ENCODE data around the gene CNRIP1. TPM values are rescaled to one million over a fixed set of nuclear protein-coding genes. Genes with fewer than 3 reads are reported as not detected.

CNRIP1 gene
- total RNA-seq, 1 donor from 2014 or later: 43.2 TPM

- Histone ChIP-seq H3K4me3 (no peak overlapping the region), H3K27ac (no peak overlapping the region), H3K9me3 (no peaks in the 10 kb centered on the region), H3K27me3 (no peaks in the 10 kb centered on the region), H3K36me3 (no peaks in the 10 kb centered on the region), H3K4me1 (no peaks in the 10 kb centered on the region)
- intact Hi-C loops (cut with DNase I): no loop called here
- TF ChIP-seq POLR2A (IDR thresholded peaks at IDR 0.05): no peak
- DNase-seq (ENCODE audit: extremely low spot score in 2 of 2): no peak
Observed at GRCh38 chr2:68293755-68294154, 26.0 kb downstream of the CNRIP1 start.

DNA sequence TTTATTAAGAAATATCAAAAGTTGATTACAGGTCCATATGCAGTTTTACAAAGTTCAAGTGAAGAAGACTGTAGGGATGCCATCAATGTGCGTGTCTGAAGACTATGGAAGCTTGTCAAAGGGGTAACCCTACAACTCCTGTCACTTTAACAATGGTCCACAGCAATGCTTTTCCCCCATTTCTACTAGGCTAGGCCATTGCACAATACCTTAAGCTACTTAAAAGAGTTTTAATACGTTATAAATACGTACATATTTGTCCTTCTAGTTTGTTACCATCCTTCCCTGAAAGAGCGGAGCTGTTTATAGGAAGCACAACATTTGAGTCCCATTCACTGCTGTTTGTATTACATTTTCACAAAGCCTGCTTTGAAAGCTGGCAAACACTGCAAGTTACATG is 26.7 kb downstream of the CNRIP1 start:
- H3K9me3 ChIP-seq: no peaks in the 10 kb centered on the region
- H3K4me3 ChIP-seq: no peak overlapping the region
- no peaks in the 10 kb centered on the region for H3K36me3 ChIP-seq
- peaks cover 7% of the 10 kb centered on the region for H3K4me1 ChIP-seq
- intact Hi-C loops (cut with DNase I): no loop called here
- no peak overlapping the region for H3K27ac ChIP-seq
- TF ChIP-seq POLR2A (IDR thresholded peaks at IDR 0.05) (no peak), POLR2AphosphoS5 (IDR thresholded peaks at IDR 0.05; ENCODE audit: insufficient read depth in 1 of 2, low read depth in 1 of 2) (no peak), CTCF (IDR thresholded peaks at IDR 0.05) (no peak)
- H3K27me3 ChIP-seq: no peaks in the 10 kb centered on the region
- DNase-seq (ENCODE audit: extremely low spot score in 2 of 2): no peak

DNA sequence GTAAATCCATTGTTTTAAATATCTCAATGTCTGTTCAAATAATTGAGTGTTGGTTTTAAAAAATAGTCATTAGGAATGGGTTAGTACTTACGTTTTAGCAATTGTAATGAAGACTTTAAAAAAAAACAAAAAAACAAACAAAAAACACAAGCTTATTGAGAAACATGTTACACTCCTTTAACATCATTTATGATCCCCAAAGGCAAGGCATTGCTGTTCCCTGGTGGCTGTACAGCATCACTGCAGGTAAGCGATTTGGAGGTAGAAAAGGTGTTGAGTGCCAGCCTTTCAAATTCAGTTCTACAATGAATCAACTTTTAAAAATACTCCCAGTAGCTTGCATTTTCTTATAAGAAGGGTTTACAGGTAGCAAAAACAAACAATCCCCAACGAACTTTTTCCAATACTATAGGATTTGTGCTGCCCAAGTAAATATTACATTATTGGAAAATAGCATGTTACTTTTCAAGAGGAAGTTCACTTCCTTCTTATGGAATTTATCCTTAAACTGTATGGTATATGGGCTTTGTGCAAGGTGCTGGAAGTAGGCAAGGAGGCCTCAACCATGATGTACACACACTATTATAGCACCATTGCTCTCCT is 27.5 kb downstream of the CNRIP1 start:
- H3K27me3 ChIP-seq: no peaks in the 10 kb centered on the region
- no peak for TF ChIP-seq POLR2A (IDR thresholded peaks at IDR 0.05)
- peak; percentile 34 to 58 (median 51) for TF ChIP-seq CTCF (IDR thresholded peaks at IDR 0.05)
- H3K9me3 ChIP-seq: no peaks in the 10 kb centered on the region
- peaks cover 15% of the 10 kb centered on the region for H3K4me1 ChIP-seq
- intact Hi-C loops (cut with DNase I): no loop called here
- H3K27ac ChIP-seq: no peak overlapping the region
- no peak overlapping the region for H3K4me3 ChIP-seq
- DNase-seq (ENCODE audit: extremely low spot score in 2 of 2): no peak
- H3K36me3 ChIP-seq: no peaks in the 10 kb centered on the region

- Histone ChIP-seq H3K36me3 (no peaks in the 10 kb centered on the region), H3K27ac (no peak overlapping the region), H3K27me3 (no peaks in the 10 kb centered on the region), H3K9me3 (no peaks in the 10 kb centered on the region), H3K4me3 (no peak overlapping the region), H3K4me1 (peaks cover 18% of the 10 kb centered on the region)
- intact Hi-C loops (cut with DNase I): no loop called here
- DNase-seq (ENCODE audit: extremely low spot score in 2 of 2): no peak
- no peak for TF ChIP-seq CTCF (IDR thresholded peaks at IDR 0.05)
- no peak for TF ChIP-seq POLR2A (IDR thresholded peaks at IDR 0.05)
- no peak for TF ChIP-seq POLR2AphosphoS5 (IDR thresholded peaks at IDR 0.05; ENCODE audit: insufficient read depth in 1 of 2, low read depth in 1 of 2)
Observed at GRCh38 chr2:68291314-68291713, 28.4 kb downstream of the CNRIP1 start.

- intact Hi-C loops (cut with DNase I): no loop called here
- no peaks in the 10 kb centered on the region for H3K9me3 ChIP-seq
- no peak for DNase-seq (ENCODE audit: extremely low spot score in 2 of 2)
- no peak overlapping the region for H3K27ac ChIP-seq
- no peaks in the 10 kb centered on the region for H3K27me3 ChIP-seq
- H3K4me3 ChIP-seq: no peak overlapping the region
- no peaks in the 10 kb centered on the region for H3K36me3 ChIP-seq
- TF ChIP-seq POLR2A (IDR thresholded peaks at IDR 0.05) (no peak), POLR2AphosphoS5 (IDR thresholded peaks at IDR 0.05; ENCODE audit: insufficient read depth in 1 of 2, low read depth in 1 of 2) (no peak), CTCF (IDR thresholded peaks at IDR 0.05) (no peak)
- peaks cover 18% of the 10 kb centered on the region for H3K4me1 ChIP-seq
Observed at GRCh38 chr2:68290901-68291300, 28.8 kb downstream of the CNRIP1 start.

Data from vagina (tissue), 2 donors.